Kidney epithelial cell (primary cell): ENCODE results near the gene CEP68. TPM values are rescaled to one million over a fixed set of nuclear protein-coding genes. Genes with fewer than 3 reads are reported as not detected.
"Not testable (repeated sequence)": the region's sequence is repeated elsewhere in the genome, so short reads cannot be mapped to it uniquely, and the experiment has no call there.

Experiments used
- DNase-seq: peaks from one replicate; pipeline ENCODE4 v3.0.0-alpha.2; 2010; ENCODE audit warnings: low read depth
- H3K27me3 ChIP-seq: 2 replicates; pipeline ENCODE4 v1.6.0; 2011; ENCODE audit warnings: low read length; ENCODE audit not compliant: control insufficient read depth, insufficient read depth
- H3K36me3 ChIP-seq: 2 replicates; pipeline ENCODE4 v1.5.1; 2011; ENCODE audit warnings: low read length; ENCODE audit not compliant: control insufficient read depth, insufficient read depth
- H3K4me3 ChIP-seq: 2 replicates; pipeline ENCODE4 v1.5.1; 2011; ENCODE audit warnings: low read depth, mild to moderate bottlenecking, control low read depth, low read length
- total RNA-seq: library from RNA; depleted of rRNA; stranded (reverse); fragments of >200 nt; gene quantifications from 2 replicates; pipeline ENCODE4 v1.2.3, GENCODE V29; 2015
- TF ChIP-seq, protein P1 (sequence below): IDR thresholded peaks from 2 replicates; pipeline ENCODE4 v1.5.1; 2011; ENCODE audit warnings: mild to moderate bottlenecking, moderate library complexity, low read length, control low read depth, inconsistent platforms; ENCODE audit not compliant: insufficient read depth, poor library complexity, severe bottlenecking

CEP68 gene
- total RNA-seq, 1 donor from 2014 or later, result 5.2 TPM

DNA sequence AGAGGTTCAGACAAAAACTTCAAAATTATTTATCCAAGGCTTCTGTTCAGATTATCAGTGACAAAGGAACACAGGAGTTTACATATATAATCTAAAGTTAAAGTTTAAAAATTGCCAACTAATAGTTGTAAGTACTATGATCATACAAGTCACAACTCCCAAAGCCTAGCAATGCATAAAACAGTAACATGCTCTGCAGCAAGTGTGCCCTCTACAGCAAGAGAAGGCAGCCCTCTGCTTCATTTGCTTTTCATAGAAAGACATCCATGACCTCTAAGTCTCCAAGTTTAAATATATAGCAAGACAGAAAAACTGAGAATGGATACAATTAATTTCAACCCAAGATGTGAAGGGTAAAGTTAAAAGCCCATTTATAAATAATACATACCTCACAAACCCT, 60.4 kb downstream of the CEP68 start:
- TF ChIP-seq, protein P1, sequence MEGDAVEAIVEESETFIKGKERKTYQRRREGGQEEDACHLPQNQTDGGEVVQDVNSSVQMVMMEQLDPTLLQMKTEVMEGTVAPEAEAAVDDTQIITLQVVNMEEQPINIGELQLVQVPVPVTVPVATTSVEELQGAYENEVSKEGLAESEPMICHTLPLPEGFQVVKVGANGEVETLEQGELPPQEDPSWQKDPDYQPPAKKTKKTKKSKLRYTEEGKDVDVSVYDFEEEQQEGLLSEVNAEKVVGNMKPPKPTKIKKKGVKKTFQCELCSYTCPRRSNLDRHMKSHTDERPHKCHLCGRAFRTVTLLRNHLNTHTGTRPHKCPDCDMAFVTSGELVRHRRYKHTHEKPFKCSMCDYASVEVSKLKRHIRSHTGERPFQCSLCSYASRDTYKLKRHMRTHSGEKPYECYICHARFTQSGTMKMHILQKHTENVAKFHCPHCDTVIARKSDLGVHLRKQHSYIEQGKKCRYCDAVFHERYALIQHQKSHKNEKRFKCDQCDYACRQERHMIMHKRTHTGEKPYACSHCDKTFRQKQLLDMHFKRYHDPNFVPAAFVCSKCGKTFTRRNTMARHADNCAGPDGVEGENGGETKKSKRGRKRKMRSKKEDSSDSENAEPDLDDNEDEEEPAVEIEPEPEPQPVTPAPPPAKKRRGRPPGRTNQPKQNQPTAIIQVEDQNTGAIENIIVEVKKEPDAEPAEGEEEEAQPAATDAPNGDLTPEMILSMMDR, result no peak
- H3K36me3 ChIP-seq, result no peaks in the 10 kb centered on the region
- DNase-seq, result no peak
- H3K27me3 ChIP-seq, result no peaks in the 10 kb centered on the region
- no peak overlapping the region for H3K4me3 ChIP-seq

DNA sequence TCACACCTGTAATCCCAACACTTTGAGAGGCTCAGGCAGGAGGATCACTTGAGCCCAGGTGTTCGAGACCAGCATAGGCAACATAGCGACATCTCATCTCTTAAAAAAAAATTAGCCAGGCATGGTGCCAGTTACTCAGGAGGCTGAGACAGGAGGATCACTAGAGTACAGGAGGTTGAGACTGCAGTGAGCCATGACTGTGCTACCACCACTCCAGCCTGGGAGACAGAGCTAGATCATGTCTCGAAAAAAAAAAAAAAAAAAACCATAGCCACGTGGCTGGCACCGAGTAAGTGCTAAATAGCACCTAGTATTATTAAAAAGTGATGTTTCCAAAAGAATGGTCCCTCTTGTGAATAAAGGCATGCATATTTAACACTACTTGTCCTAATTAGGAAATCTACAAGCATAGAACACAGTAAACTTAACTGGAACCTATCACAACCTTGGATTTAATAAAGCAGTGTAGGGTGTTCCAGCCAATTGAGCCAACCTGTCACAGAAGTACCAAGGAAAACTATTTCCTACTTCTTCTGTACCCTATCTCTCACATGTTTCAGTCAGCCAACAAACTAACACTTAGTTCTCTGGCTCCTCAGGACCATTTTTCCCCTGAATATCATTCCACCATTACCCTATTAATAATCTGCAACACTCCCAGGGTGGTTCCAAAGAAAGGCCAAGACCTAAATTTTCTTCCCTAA, 64.9 kb downstream of the CEP68 start:
- DNase-seq, result no peak
- no peak overlapping the region for H3K4me3 ChIP-seq
- H3K36me3 ChIP-seq, result no peaks in the 10 kb centered on the region
- TF ChIP-seq, protein P1, result no peak
- no peaks in the 10 kb centered on the region for H3K27me3 ChIP-seq

DNA sequence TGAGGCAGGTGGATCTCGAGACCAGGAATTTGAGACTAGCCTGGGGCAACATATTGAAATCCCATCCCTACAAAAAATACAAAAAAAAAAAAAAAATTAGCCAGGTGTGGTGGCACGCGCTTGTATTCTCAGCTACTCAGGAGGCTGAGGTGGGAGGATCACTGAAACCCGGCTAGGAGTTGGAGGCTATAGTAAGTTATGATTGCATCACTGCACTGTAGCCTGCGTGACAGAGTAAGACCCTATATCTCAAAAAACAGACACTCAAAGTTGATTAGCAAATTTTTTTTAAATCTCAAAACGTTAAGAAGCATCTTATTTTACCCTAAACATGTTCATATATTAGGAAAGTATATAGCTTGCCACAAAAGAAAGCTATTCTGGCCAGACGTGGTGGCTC, 66.1 kb downstream of the CEP68 start:
- no peaks in the 10 kb centered on the region for H3K27me3 ChIP-seq
- TF ChIP-seq, protein P1, result no peak
- no peak overlapping the region for H3K4me3 ChIP-seq
- no peaks in the 10 kb centered on the region for H3K36me3 ChIP-seq
- DNase-seq, result no peak

DNA sequence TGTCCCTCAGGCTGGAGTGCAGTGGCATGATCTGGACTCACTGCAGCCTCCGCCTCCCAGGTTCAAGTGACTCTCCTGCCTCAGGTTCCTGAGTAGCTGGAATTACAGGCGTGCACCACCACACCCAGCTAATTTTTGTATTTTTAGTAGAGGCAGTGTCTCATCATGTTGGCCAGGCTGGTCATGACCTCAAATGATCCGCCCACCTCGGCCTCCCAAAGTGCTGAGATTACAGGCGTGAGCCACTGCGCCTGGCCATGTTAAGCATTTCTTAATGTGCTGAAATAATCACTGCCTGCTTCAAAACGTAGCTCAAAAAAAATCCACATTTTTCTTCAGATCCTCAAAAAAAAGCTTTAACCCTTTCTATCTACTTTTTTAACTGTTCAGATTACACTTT, 69.2 kb downstream of the CEP68 start:
- not testable (repeated sequence) for H3K4me3 ChIP-seq, H3K27me3 ChIP-seq, H3K36me3 ChIP-seq, DNase-seq

DNA sequence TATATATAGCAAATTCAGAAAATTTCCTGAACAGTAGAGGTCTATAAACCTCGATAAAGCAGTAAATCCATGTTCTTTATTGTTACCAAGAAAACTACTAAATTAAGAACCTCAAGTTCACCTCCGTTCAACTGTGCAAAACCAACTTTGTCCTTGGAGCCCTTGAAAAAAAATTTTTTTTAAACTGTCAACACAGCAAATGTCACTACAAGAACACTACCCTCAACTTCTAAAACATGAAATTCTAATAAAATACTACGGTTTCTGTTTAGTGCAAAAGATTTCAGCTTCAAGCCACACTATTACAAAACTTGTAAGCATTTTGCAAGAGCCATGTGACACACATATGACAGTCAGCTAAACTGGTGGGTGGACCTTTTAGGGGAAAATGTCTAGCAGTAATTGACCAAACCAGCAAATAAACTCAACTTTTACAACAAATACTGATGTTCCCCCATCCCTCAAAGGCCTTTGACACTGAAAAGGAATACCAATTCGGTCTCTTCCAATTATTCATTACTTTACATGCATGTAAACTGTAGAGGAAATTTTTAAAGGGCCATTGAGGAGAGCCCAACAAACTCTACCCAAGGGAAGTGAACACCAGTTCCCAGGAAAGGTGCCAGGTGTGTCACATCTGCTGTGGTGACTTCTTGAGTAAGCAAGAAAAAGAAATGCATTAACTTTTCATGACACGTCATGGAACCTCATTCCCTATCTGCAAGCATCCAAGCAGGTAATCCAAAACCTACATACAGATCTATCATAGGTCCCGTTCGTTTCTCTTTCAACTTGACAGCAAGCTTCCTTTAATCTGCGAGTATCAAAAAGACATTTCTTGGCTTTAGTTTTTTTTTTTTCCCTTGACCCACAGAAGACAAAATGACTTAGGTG, 72.3 kb downstream of the CEP68 start:
- no peak for DNase-seq
- Histone ChIP-seq H3K4me3 (peak overlapping the region; percentile 95), H3K27me3 (no peaks in the 10 kb centered on the region), H3K36me3 (no peaks in the 10 kb centered on the region)
- TF ChIP-seq, protein P1, result no peak

DNA sequence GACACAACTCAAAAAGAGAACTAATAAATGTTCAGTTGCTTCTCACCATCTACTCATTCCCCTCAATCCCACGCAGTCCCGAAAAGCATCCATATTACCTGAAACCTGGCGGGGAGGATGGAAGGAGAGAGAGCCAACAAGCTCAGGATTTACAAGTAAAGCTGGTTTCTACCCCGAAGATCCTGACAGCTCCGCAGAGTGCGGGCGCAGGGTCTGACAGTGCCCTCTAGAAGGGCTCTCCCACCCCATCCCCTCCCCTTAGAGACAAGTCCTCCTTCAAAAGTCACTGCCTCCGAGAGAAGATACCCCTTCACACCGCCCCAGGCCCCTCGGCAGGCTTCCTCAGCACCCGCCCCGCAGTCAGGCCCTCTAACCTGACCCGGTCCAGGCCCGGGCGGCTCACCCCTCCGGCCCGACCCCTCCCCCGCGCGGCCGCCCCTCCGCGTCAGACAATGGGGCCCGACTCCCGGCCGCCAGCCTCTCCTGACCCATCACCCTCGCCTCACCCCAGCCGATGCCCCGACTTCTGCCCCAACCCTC, 73.1 kb downstream of the CEP68 start:
- no peaks in the 10 kb centered on the region for H3K36me3 ChIP-seq
- H3K4me3 ChIP-seq, result peak overlapping the region; percentile 95
- TF ChIP-seq, protein P1, result no peak
- no peaks in the 10 kb centered on the region for H3K27me3 ChIP-seq
- no peak for DNase-seq
